Measurements from ENCODE around the gene ERMAP.

Gene ERMAP, protein sequence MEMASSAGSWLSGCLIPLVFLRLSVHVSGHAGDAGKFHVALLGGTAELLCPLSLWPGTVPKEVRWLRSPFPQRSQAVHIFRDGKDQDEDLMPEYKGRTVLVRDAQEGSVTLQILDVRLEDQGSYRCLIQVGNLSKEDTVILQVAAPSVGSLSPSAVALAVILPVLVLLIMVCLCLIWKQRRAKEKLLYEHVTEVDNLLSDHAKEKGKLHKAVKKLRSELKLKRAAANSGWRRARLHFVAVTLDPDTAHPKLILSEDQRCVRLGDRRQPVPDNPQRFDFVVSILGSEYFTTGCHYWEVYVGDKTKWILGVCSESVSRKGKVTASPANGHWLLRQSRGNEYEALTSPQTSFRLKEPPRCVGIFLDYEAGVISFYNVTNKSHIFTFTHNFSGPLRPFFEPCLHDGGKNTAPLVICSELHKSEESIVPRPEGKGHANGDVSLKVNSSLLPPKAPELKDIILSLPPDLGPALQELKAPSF

GRCh38 chr1:42816585-42817439 lies at the start of gene ERMAP, which contains the start of gene SVBP:
TSS of gene ERMAP (plus strand) at chr1:42817122. CDS start at chr1:42830449, 13,327 bp downstream.
TSS of gene SVBP (minus strand) at chr1:42817397. CDS start at chr1:42816544, 853 bp downstream.
- H3K27me3 ChIP-seq (ENCODE audit: control insufficient read depth, low read length) = no peaks in the 10 kb centered on the region
- H3K27ac ChIP-seq (ENCODE audit: low read depth, low read length) = peak within 1 kb of the TSS; percentile 70
- peak within 1 kb of the TSS; percentile 84 for H3K4me2 ChIP-seq (ENCODE audit: low read length)
- H3K36me3 ChIP-seq (ENCODE audit: control insufficient read depth, low read length) = no peaks in the 10 kb centered on the region
- H3F3A ChIP-seq (ENCODE audit: control insufficient read depth, insufficient read depth) = no peaks in the 10 kb centered on the region
- no peaks in the 10 kb centered on the region for H3K9me3 ChIP-seq (ENCODE audit: control insufficient read depth, insufficient read depth, low read length)
- peaks cover 17% of the 10 kb centered on the region for H3K4me1 ChIP-seq (ENCODE audit: control insufficient read depth, low read length)
- peak within 1 kb of the TSS; percentile 80 for H3K4me3 ChIP-seq (ENCODE audit: low read length)
- TF ChIP-seq, protein P1, sequence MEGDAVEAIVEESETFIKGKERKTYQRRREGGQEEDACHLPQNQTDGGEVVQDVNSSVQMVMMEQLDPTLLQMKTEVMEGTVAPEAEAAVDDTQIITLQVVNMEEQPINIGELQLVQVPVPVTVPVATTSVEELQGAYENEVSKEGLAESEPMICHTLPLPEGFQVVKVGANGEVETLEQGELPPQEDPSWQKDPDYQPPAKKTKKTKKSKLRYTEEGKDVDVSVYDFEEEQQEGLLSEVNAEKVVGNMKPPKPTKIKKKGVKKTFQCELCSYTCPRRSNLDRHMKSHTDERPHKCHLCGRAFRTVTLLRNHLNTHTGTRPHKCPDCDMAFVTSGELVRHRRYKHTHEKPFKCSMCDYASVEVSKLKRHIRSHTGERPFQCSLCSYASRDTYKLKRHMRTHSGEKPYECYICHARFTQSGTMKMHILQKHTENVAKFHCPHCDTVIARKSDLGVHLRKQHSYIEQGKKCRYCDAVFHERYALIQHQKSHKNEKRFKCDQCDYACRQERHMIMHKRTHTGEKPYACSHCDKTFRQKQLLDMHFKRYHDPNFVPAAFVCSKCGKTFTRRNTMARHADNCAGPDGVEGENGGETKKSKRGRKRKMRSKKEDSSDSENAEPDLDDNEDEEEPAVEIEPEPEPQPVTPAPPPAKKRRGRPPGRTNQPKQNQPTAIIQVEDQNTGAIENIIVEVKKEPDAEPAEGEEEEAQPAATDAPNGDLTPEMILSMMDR (IDR thresholded peaks at IDR 0.05; ENCODE audit: low read depth, low read length, poor library complexity, severe bottlenecking) = no peak
- no peak for TF ChIP-seq EZH2phosphoT487 (IDR thresholded peaks at IDR 0.05; ENCODE audit: borderline replicate concordance, low read length)
- H3K9me2 ChIP-seq (replicated peaks; ENCODE audit: control insufficient read depth, low read length) = no peaks in the 10 kb centered on the region
- no peaks in the 10 kb centered on the region; the same call in 1 of the 2 replicates for H3K79me2 ChIP-seq (ENCODE audit: control insufficient read depth, low read length)
- H4K20me1 ChIP-seq (ENCODE audit: control insufficient read depth, insufficient read depth, low read depth, low read length) = no peaks in the 10 kb centered on the region

GRCh38 chr1:42767510-42768000 lies 49.4 kb upstream of the ERMAP start:
- H3K4me1 ChIP-seq (ENCODE audit: control insufficient read depth, low read length) = peaks cover 28% of the 10 kb centered on the region
- peak overlapping the region; percentile 92 for H3K4me2 ChIP-seq (ENCODE audit: low read length)
- peak overlapping the region; percentile 90 for H3K4me3 ChIP-seq (ENCODE audit: low read length)
- peaks cover 16% of the 10 kb centered on the region for H3K36me3 ChIP-seq (ENCODE audit: control insufficient read depth, low read length)
- H3K9me2 ChIP-seq (replicated peaks; ENCODE audit: control insufficient read depth, low read length) = no peaks in the 10 kb centered on the region
- H4K20me1 ChIP-seq (ENCODE audit: control insufficient read depth, insufficient read depth, low read depth, low read length) = peaks cover 12% of the 10 kb centered on the region; the same call in 1 of the 2 replicates
- H3K79me2 ChIP-seq (ENCODE audit: control insufficient read depth, low read length) = peaks cover 88% of the 10 kb centered on the region
- H3K27me3 ChIP-seq (ENCODE audit: control insufficient read depth, low read length) = no peaks in the 10 kb centered on the region
- TF ChIP-seq, protein P1 (IDR thresholded peaks at IDR 0.05; ENCODE audit: low read depth, low read length, poor library complexity, severe bottlenecking) = no peak
- no peak for TF ChIP-seq EZH2phosphoT487 (IDR thresholded peaks at IDR 0.05; ENCODE audit: borderline replicate concordance, low read length)
- peaks cover 2% of the 10 kb centered on the region; the same call in 1 of the 2 replicates for H3F3A ChIP-seq (ENCODE audit: control insufficient read depth, insufficient read depth)
- H3K27ac ChIP-seq (ENCODE audit: low read depth, low read length) = peak overlapping the region; percentile 25
- no peaks in the 10 kb centered on the region for H3K9me3 ChIP-seq (ENCODE audit: control insufficient read depth, insufficient read depth, low read length)

DNA sequence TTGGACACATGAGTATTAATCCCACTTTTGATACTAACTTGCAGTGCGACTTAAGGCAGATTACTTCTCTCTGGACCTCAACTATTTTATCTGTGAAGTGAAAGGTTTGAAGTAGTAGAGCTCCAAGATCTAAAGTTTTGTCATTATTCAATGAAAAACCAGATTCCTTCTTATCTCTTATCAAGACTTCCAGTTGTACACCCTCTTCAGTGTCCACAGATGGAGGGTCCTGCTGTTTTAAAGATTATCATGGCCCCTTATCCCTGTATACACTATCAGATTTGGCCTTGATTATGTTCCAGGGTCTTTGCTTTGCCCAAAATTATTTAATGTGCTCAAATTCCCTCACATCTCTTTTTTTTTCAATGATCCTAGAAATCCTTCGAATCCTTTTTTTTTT lies 48.8 kb upstream of the ERMAP start:
- H3K9me3 ChIP-seq (ENCODE audit: control insufficient read depth, insufficient read depth, low read length) = no peaks in the 10 kb centered on the region
- no peaks in the 10 kb centered on the region for H3K27me3 ChIP-seq (ENCODE audit: control insufficient read depth, low read length)
- TF ChIP-seq, protein P1 (IDR thresholded peaks at IDR 0.05; ENCODE audit: low read depth, low read length, poor library complexity, severe bottlenecking) = no peak
- no peak for TF ChIP-seq EZH2phosphoT487 (IDR thresholded peaks at IDR 0.05; ENCODE audit: borderline replicate concordance, low read length)
- peaks cover 85% of the 10 kb centered on the region for H3K79me2 ChIP-seq (ENCODE audit: control insufficient read depth, low read length)
- H3K36me3 ChIP-seq (ENCODE audit: control insufficient read depth, low read length) = peaks cover 16% of the 10 kb centered on the region
- H4K20me1 ChIP-seq (ENCODE audit: control insufficient read depth, insufficient read depth, low read depth, low read length) = peaks cover 12% of the 10 kb centered on the region; the same call in 1 of the 2 replicates
- H3K27ac ChIP-seq (ENCODE audit: low read depth, low read length) = no peak overlapping the region
- H3F3A ChIP-seq (ENCODE audit: control insufficient read depth, insufficient read depth) = peaks cover 2% of the 10 kb centered on the region; the same call in 1 of the 2 replicates
- H3K4me2 ChIP-seq (ENCODE audit: low read length) = peak overlapping the region; percentile 92
- H3K4me1 ChIP-seq (ENCODE audit: control insufficient read depth, low read length) = peaks cover 26% of the 10 kb centered on the region
- peak overlapping the region; percentile 90 for H3K4me3 ChIP-seq (ENCODE audit: low read length)
- H3K9me2 ChIP-seq (replicated peaks; ENCODE audit: control insufficient read depth, low read length) = no peaks in the 10 kb centered on the region

Measured in DOHH2 (cell line).